HEK293T (cell line): ENCODE results near the gene PGBD5.

Experiments used
- CTBP1 ChIP-seq: fragments of 450-650 bp; IDR thresholded peaks from 2 replicates; pipeline ENCODE4 v1.6.1; 2016; ENCODE audit warnings: borderline replicate concordance
- FOXA1 ChIP-seq: fragments of 450-650 bp; IDR thresholded peaks from 2 replicates; pipeline ENCODE4 v1.6.1; 2016; ENCODE audit warnings: mild to moderate bottlenecking
- FOXM1 ChIP-seq: fragments of 450-650 bp; IDR thresholded peaks from 2 replicates; pipeline ENCODE4 v1.6.1; 2017; ENCODE audit warnings: mild to moderate bottlenecking, borderline replicate concordance
- HDGF ChIP-seq: fragments of 450-650 bp; IDR thresholded peaks from 2 replicates; pipeline ENCODE4 v1.6.1; 2017; ENCODE audit warnings: antibody characterized with exemption, borderline replicate concordance
- LEF1 ChIP-seq: fragments of 450-650 bp; IDR thresholded peaks from 2 replicates; pipeline ENCODE4 v1.6.1; 2017; ENCODE audit warnings: mild to moderate bottlenecking, borderline replicate concordance
- NFRKB ChIP-seq: fragments of 450-650 bp; IDR thresholded peaks from 2 replicates; pipeline ENCODE4 v1.6.1; 2016; ENCODE audit warnings: mild to moderate bottlenecking, moderate library complexity
- SP1 ChIP-seq: fragments of 450-650 bp; IDR thresholded peaks from 2 replicates; pipeline ENCODE4 v1.6.1; 2017
- TARDBP ChIP-seq: fragments of 450-650 bp; IDR thresholded peaks from 2 replicates; pipeline ENCODE4 v1.6.1; 2016
- ZNF384 ChIP-seq: fragments of 450-650 bp; IDR thresholded peaks from 2 replicates; pipeline ENCODE4 v1.6.1; 2016
- TF ChIP-seq, protein P1 (sequence below): fragments of 450-650 bp; IDR thresholded peaks from 2 replicates; pipeline ENCODE4 v1.6.1; 2016

DNA sequence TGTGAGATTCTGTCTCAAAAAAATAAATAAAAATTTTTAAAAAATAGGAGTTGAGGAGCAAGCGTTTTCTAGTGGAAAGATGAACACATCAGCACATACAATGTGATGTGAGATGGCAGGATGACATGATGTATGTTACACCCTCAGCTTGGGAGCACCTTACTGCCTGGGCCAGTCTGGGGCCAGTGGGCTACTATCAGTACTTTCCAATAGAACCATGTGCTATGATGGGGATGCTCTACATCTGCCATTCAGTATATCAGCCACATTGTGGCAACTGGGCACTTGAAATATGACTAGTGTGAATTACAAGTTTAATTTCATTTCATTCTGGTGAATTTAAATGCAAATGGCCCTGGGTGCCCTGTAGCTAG lies 156.0 kb downstream of the PGBD5 start:
- TF ChIP-seq FOXA1 (no peak), HDGF (no peak), LEF1 (no peak), NFRKB (no peak), SP1 (no peak), CTBP1 (no peak), FOXM1 (no peak), ZNF384 (no peak), TARDBP (no peak)
- TF ChIP-seq, protein P1, sequence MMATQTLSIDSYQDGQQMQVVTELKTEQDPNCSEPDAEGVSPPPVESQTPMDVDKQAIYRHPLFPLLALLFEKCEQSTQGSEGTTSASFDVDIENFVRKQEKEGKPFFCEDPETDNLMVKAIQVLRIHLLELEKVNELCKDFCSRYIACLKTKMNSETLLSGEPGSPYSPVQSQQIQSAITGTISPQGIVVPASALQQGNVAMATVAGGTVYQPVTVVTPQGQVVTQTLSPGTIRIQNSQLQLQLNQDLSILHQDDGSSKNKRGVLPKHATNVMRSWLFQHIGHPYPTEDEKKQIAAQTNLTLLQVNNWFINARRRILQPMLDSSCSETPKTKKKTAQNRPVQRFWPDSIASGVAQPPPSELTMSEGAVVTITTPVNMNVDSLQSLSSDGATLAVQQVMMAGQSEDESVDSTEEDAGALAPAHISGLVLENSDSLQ = no peak
